C4-2B (cell line): ENCODE results near the gene UGGT1.

ENCODE experiments used
- CTCF ChIP-seq: fragments of 450-650 bp; conservative IDR thresholded peaks from 2 replicates; pipeline ENCODE4 v1.5.1; 2017; ENCODE audit warnings: mild to moderate bottlenecking
- ZFX ChIP-seq: fragments of 450-650 bp; IDR thresholded peaks from 2 replicates; pipeline ENCODE4 v1.6.1; 2017

DNA sequence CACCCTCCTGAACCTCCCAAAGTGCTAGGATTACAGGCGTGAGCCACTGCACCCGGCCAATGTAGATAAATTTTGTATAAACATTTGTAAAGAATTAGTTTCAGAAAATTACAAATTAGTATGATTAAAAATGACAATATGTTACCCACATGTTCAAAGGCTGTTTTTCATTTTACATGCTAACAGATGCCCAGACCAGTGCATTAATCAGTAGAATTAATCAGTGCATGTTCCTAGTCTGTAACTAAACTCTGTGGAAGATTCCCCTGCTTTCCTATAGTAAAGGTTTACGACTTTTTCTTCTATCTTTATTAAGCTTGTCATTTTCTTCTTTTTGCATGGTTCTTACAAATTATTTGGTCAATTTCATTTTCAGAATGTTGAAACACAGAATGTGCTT is 65.8 kb downstream of the UGGT1 start:
- TF ChIP-seq CTCF (no peak), ZFX (no peak)
